ENCODE results near the gene EFEMP2. TPM values are rescaled to one million over a fixed set of nuclear protein-coding genes. Genes with fewer than 3 reads are reported as not detected.

EFEMP2 gene
- total RNA-seq, 2 donors from 2014 or later = 9.6 to 22.5 TPM

DNA sequence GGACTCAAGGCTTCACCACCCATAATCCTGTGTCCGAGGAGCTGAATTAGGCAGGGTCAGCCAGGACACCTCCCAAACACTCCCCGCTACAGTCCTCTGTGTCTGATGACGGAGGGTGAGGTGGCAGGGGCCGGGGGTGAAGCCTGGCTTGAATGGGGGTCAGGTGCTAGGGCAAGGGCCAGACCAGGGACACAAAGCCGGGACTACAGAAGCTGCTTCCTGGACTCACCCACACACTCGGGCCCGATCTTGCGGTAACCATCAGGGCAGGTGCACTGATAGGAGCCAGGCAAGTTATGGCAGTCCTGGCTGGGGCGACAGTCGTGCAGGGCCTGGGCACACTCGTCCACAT lies 2.3 kb downstream of the EFEMP2 start:
- no peaks in the 10 kb centered on the region for H3K4me1 ChIP-seq
- no peak for DNase-seq
- H3K4me3 ChIP-seq = no peak overlapping the region
- no peaks in the 10 kb centered on the region for H3K9me3 ChIP-seq
- no peak overlapping the region for H3K27ac ChIP-seq
- intact Hi-C loops (cut with DNase I) = no loop called here
- peak overlapping the region in 1 of 2 donors; percentile 19 for H3K9ac ChIP-seq (ENCODE audit: low read depth in 2 of 2, low read length in 2 of 2)
- TF ChIP-seq, protein P1, sequence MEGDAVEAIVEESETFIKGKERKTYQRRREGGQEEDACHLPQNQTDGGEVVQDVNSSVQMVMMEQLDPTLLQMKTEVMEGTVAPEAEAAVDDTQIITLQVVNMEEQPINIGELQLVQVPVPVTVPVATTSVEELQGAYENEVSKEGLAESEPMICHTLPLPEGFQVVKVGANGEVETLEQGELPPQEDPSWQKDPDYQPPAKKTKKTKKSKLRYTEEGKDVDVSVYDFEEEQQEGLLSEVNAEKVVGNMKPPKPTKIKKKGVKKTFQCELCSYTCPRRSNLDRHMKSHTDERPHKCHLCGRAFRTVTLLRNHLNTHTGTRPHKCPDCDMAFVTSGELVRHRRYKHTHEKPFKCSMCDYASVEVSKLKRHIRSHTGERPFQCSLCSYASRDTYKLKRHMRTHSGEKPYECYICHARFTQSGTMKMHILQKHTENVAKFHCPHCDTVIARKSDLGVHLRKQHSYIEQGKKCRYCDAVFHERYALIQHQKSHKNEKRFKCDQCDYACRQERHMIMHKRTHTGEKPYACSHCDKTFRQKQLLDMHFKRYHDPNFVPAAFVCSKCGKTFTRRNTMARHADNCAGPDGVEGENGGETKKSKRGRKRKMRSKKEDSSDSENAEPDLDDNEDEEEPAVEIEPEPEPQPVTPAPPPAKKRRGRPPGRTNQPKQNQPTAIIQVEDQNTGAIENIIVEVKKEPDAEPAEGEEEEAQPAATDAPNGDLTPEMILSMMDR (IDR thresholded peaks at IDR 0.05) = no peak
- H3K36me3 ChIP-seq = no peaks in the 10 kb centered on the region
- no peaks in the 10 kb centered on the region for H3K27me3 ChIP-seq

DNA sequence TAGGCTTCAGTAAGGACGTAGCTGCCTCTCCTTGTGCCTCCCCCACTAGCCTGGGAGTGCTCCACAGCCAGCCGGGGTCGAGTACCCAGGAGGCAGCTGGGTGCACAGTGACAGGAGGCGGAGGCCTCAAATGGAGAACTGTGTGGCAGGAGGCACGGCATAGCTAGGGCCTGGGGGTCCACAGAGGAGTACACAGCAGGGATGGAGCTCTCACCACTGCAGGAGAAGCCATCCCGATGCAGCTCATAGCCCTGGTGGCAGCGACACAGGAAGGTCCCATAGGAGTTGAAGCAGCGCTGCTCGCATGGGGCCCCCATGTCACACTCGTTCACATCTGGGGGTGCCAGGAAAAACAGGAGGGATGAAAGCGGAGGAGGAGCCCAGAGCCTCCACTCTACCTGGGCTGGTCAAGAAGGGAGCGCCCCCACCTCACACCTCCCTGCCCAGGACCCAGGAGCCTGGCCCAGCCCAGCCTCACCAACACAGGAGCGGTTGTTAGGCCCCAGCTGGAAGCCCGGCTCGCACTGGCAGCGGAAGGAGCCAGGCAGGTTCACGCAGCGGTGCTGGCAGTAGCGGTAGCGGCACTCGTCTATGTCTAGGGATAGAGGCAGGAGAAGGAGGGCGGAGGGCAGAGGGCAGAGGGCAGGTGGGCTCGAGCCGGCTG lies 2.8 kb downstream of the EFEMP2 start:
- no peak overlapping the region for H3K4me3 ChIP-seq
- H3K9ac ChIP-seq (ENCODE audit: low read depth in 2 of 2, low read length in 2 of 2) = no peak overlapping the region
- DNase-seq = no peak
- no peaks in the 10 kb centered on the region for H3K27me3 ChIP-seq
- intact Hi-C loops (cut with DNase I) = no loop called here
- no peaks in the 10 kb centered on the region for H3K36me3 ChIP-seq
- H3K9me3 ChIP-seq = no peaks in the 10 kb centered on the region
- H3K27ac ChIP-seq = no peak overlapping the region
- TF ChIP-seq, protein P1 (IDR thresholded peaks at IDR 0.05) = no peak
- H3K4me1 ChIP-seq = no peaks in the 10 kb centered on the region

DNA sequence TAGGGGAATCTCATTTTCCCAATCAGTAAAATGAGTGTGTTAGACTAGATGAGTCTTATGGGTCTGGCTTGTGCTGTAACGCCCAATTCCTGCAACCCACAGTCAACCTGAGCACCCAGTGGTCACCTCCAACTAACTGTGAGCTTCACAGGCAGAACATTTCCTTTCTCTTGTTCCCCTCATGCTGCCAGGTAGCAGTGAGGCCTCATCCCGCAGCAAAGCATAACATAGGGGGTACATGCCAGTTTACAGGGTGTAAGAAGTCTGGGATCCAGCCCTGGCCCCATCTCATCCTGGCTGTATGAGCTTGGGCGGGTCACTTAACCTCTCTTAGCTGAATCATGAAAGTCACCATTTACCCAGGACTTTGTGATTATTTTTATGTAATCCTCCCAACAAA lies 3.7 kb downstream of the EFEMP2 start:
- TF ChIP-seq, protein P1 (IDR thresholded peaks at IDR 0.05) = no peak
- no peaks in the 10 kb centered on the region for H3K27me3 ChIP-seq
- intact Hi-C loops (cut with DNase I) = no loop called here
- H3K9me3 ChIP-seq = no peaks in the 10 kb centered on the region
- no peaks in the 10 kb centered on the region for H3K36me3 ChIP-seq
- no peak overlapping the region for H3K27ac ChIP-seq
- no peak overlapping the region for H3K9ac ChIP-seq (ENCODE audit: low read depth in 2 of 2, low read length in 2 of 2)
- no peak for DNase-seq
- H3K4me1 ChIP-seq = no peaks in the 10 kb centered on the region
- no peak overlapping the region for H3K4me3 ChIP-seq

DNA sequence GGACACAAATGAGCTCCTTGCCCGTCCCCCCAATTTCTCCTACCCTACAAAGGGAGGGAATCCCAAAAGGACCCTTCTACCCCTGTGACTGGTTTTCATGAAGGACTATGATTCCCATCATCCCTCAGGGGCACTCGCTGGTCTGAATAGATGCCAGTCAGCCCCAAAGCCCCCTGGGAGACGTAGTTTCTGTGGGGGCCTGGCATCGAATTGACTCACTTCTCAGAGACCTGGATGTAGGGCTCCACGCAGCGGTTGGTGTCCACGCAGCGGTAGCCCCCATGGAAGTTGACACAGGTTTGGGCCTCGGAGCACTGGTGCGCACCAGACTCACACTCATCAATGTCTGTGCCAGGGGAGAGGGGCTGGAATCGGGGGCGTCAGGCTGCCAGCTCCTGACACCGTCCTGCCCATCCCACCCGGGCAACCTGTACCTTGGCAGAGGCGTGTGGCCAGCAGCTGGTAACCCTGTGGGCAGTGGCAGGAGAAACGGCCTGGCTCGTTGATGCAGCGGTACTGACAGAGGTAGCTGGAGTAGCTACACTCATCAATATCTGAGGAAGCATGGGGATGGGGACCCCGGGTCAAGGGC lies 4.4 kb downstream of the EFEMP2 start:
- Histone ChIP-seq H3K4me3 (no peak overlapping the region), H3K27ac (no peak overlapping the region), H3K27me3 (no peaks in the 10 kb centered on the region), H3K4me1 (no peaks in the 10 kb centered on the region), H3K9ac (ENCODE audit: low read depth in 2 of 2, low read length in 2 of 2) (no peak overlapping the region), H3K9me3 (no peaks in the 10 kb centered on the region), H3K36me3 (no peaks in the 10 kb centered on the region)
- intact Hi-C loops (cut with DNase I) = no loop called here
- no peak for DNase-seq
- TF ChIP-seq, protein P1 (IDR thresholded peaks at IDR 0.05) = no peak

DNA sequence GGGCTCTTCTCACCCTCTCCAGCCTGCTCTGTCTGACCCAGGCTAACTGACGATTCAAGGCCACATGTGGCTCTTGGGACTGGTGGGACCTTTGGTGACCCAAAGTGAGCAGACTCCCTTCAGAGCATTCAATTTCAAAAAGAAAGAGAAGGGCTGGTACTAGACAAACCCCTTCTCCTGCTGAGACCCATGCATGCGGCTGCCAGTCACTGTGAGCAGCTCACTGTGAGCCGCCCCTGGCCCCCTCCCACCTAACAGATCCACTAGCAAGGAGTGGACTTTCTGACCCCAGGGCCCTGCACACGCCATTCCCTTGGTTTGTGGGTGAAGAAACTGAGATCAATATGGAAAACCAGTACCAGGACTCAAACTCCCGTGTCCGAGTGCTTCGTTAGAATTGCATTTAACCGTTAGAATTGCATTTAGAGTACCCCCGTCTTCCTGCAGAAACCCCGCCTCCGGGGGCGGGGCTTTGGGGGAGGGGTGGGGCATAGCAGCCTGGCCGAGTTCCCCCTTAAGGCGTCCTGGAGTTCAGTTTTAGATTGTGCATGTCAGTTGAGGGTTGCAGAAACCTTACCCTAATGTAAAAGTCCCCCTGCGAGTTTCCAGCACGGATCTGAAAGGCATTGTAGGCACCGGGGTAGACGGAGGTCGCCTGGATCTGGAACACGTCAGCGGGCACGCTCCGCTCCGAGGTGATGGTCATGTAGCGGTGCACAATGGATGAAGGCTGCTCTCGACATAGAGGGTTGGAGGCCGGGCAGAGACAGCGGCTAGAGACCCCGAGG lies 5.1 kb downstream of the EFEMP2 start:
- intact Hi-C loops (cut with DNase I) = no loop called here
- Histone ChIP-seq H3K4me1 (no peaks in the 10 kb centered on the region), H3K9me3 (no peaks in the 10 kb centered on the region), H3K27ac (no peak overlapping the region), H3K4me3 (no peak overlapping the region), H3K9ac (ENCODE audit: low read depth in 2 of 2, low read length in 2 of 2) (no peak overlapping the region), H3K36me3 (peaks cover 4% of the 10 kb centered on the region), H3K27me3 (no peaks in the 10 kb centered on the region)
- DNase-seq = no peak
- TF ChIP-seq, protein P1 (IDR thresholded peaks at IDR 0.05) = no peak
